HEK293 (cell line): ENCODE results near the gene ABCB10.
A peak's percentile ranks its signal among the peaks of the same experiment; 100 is the strongest.

ENCODE experiments used
- CTCF ChIA-PET: fragments of 350-600 bp; formaldehyde crosslinking; extraction: SDS; loops from one replicate; lab custom pipeline; 2021; ENCODE audit warnings: antibody characterized with exemption; lab: Yijun Ruan, JAX
- POLR2A ChIA-PET: fragments of 300-600 bp; formaldehyde crosslinking; extraction: SDS; loops from one replicate; lab custom pipeline; 2020; ENCODE audit warnings: antibody characterized with exemption, inconsistent platforms; lab: Yijun Ruan, JAX
- H3K27ac ChIP-seq: fragments of 200-500 bp; sonication (Bioruptor generic); 2 replicates; pipeline ENCODE4 v1.5.1; 2014; ENCODE audit warnings: low read depth, low read length, control low read depth, inconsistent platforms; ENCODE audit errors: extremely low read depth
- H3K36me3 ChIP-seq, 2 experiments: fragments of 200-500 bp in 1 of 2; sonication (Bioruptor generic) in 1 of 2; 1 replicate in 1 of 2; 2 replicates in 1 of 2; pipeline ENCODE4 v1.5.1; 2014 to 2017; ENCODE audit warnings: inconsistent platforms in 2 of 2, low read length in 2 of 2; ENCODE audit not compliant: control insufficient read depth in 2 of 2, insufficient read depth in 1 of 2
- H3K4me1 ChIP-seq: fragments of 200-500 bp; sonication (Bioruptor generic); 2 replicates; pipeline ENCODE4 v1.5.1; 2014; ENCODE audit warnings: mild to moderate bottlenecking, low read length, inconsistent platforms; ENCODE audit not compliant: control insufficient read depth, insufficient read depth
- H3K4me3 ChIP-seq: 2 replicates; pipeline ENCODE4 v1.5.1; 2011; ENCODE audit warnings: low read depth, mild to moderate bottlenecking, control low read depth, low read length, moderate library complexity
- H3K9me3 ChIP-seq: fragments of 200-500 bp; sonication (Bioruptor generic); 2 replicates; pipeline ENCODE4 v1.5.1; 2014; ENCODE audit warnings: low read depth, low read length, inconsistent platforms; ENCODE audit not compliant: control insufficient read depth, insufficient read depth
- KLF10 ChIP-seq: fragments of 450-650 bp; IDR thresholded peaks from 2 replicates; pipeline ENCODE4 v1.5.1; 2018; ENCODE audit warnings: missing biosample characterization, mild to moderate bottlenecking, missing genetic modification characterization
- OVOL3 ChIP-seq: fragments of 450-650 bp; formaldehyde crosslinking; IDR thresholded peaks from 2 replicates; pipeline ENCODE4 v1.5.1; 2016; ENCODE audit warnings: missing biosample characterization, missing genetic modification characterization
- SCRT2 ChIP-seq: fragments of 450-650 bp; formaldehyde crosslinking; IDR thresholded peaks from 2 replicates; pipeline ENCODE4 v1.5.1; 2016; ENCODE audit warnings: missing biosample characterization, missing genetic modification characterization
- SETDB1 ChIP-seq: IDR thresholded peaks from one replicate; pipeline ENCODE4 v1.6.1; 2017; ENCODE audit warnings: mild to moderate bottlenecking, low read length, moderate library complexity, mixed read lengths; ENCODE audit not compliant: insufficient read length
- ZBTB10 ChIP-seq: fragments of 450-650 bp; formaldehyde crosslinking; IDR thresholded peaks from 2 replicates; pipeline ENCODE4 v1.5.1; 2016; ENCODE audit warnings: missing biosample characterization, missing genetic modification characterization
- ZBTB44 ChIP-seq: fragments of 450-650 bp; IDR thresholded peaks from 2 replicates; pipeline ENCODE4 v1.5.1; 2018; ENCODE audit warnings: missing biosample characterization, mild to moderate bottlenecking, missing genetic modification characterization
- ZNF10 ChIP-seq: fragments of 450-650 bp; formaldehyde crosslinking; IDR thresholded peaks from 2 replicates; pipeline ENCODE4 v1.5.1; 2017; ENCODE audit warnings: missing biosample characterization, missing genetic modification characterization
- ZNF280C ChIP-seq: fragments of 450-650 bp; formaldehyde crosslinking; IDR thresholded peaks from 2 replicates; pipeline ENCODE4 v1.5.1; 2016; ENCODE audit warnings: missing biosample characterization, missing genetic modification characterization
- ZNF302 ChIP-seq: fragments of 450-650 bp; formaldehyde crosslinking; IDR thresholded peaks from 2 replicates; pipeline ENCODE4 v1.5.1; 2016; ENCODE audit warnings: missing biosample characterization, missing genetic modification characterization, low read depth
- ZNF777 ChIP-seq: fragments of 450-650 bp; formaldehyde crosslinking; IDR thresholded peaks from 2 replicates; pipeline ENCODE4 v1.5.1; 2017; ENCODE audit warnings: missing biosample characterization, missing genetic modification characterization, borderline replicate concordance
- TF ChIP-seq, protein P1 (sequence below): fragments of 450-650 bp; formaldehyde crosslinking; IDR thresholded peaks from 2 replicates; pipeline ENCODE4 v1.5.1; 2016; ENCODE audit warnings: missing biosample characterization, missing genetic modification characterization
- TF ChIP-seq, protein P2 (sequence below): fragments of 450-650 bp; formaldehyde crosslinking; IDR thresholded peaks from 2 replicates; pipeline ENCODE4 v1.5.1; 2016; ENCODE audit warnings: missing biosample characterization, missing genetic modification characterization

ABCB10 gene

DNA sequence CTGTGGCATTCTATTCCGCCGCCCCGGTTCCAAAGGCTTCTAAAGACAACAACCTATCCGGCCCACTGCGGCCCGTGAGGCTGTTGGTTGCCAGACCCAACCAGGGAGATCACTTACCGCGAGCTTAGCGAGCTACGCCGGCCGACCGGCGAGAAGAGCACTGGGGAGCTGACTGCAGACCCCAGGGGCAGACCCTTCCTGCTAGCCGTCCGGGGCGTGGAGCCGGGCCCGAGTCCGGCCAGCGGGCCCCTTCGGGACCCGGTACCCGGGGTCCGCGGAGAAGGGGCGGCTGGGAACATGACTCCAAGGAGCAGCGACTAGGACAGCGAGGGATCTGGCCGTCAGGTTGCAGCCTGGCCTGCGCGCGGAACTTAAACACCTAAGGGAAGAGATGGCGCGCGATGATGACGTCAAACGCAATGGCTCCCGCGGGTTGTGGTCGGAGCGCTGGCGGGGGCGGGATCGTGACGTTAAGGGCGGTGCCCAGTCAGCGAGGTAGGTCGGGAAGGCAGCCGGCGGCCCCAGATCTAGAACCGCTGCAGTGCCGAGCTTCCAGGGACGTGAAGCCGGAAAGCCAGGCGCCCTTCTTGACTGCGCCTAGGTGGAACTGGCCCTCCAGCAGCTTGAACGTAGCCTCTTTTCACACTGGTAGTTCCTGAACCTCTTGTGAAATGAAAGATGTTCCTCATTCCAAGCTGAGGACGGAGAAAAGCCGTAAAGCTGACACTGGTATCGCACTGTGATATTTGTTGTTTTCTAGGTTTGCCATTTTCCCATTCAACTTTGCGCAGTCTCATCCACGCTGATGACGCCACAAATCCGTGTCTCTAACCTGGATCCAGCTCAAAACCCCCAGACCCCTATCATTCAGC lies 50.3 kb downstream of the ABCB10 start, which contains the start of gene NUP133 (continued):
- peak; percentile 80 for TF ChIP-seq ZBTB44 (tag by site-specific recombination)

DNA sequence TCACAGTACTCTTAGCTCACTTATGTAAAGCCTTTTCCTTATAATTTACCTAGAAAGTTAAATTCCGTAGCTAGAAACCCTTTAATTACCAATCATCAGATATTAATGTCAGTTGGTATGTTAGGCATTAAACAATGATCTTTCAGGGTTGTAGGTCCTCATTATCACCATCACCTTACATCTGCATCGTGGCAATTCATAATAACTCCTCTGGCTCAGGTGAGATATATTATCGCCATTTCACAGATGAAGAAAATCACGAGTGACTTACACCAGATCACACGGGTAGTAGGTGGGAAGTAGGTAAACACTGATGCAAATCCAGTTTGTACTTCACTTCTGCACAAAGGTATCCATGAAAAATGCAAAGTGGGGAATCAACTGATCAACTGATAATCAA lies 51.0 kb downstream of the ABCB10 start:
- ChIA-PET POLR2A (interaction anchor here (0.5 to 3.9 kb wide), 15 partner anchors 10 to 239 kb away, joined by 3 to 44 read pairs (median 4); partner anchors contain the start of genes ABCB10 and RAB4A), CTCF (interaction anchor here (0.6 to 2.0 kb wide), 3 partner anchors 116 to 249 kb away, joined by 3 to 11 read pairs (median 4); no protein-coding TSS in a partner anchor)

GRCh38 chr1:229506633-229507032 lies 51.9 kb downstream of the ABCB10 start:
- peak overlapping the region; percentile 96 for H3K4me3 ChIP-seq
- ChIA-PET POLR2A (interaction anchor here (1.2 to 3.9 kb wide), 3 partner anchors 52 to 233 kb away, joined by 3 to 44 read pairs (median 3); partner anchors contain the start of gene ABCB10), CTCF (interaction anchor here (0.7 to 1.7 kb wide), 3 partner anchors 25 to 121 kb away, joined by 3 to 4 read pairs (median 4); no protein-coding TSS in a partner anchor)
- TF ChIP-seq ZNF280C (no peak), SETDB1 (no peak), SCRT2 (tag by site-specific recombination) (peak; percentile 57; the same call in 1 of the 2 replicates), ZBTB10 (no peak), ZNF302 (tag by site-specific recombination) (no peak), ZNF777 (tag by site-specific recombination) (no peak), KLF10 (no peak)
- TF ChIP-seq, protein P1, sequence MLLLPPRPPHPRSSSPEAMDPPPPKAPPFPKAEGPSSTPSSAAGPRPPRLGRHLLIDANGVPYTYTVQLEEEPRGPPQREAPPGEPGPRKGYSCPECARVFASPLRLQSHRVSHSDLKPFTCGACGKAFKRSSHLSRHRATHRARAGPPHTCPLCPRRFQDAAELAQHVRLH (tag by site-specific recombination), result no peak
- TF ChIP-seq, protein P2, sequence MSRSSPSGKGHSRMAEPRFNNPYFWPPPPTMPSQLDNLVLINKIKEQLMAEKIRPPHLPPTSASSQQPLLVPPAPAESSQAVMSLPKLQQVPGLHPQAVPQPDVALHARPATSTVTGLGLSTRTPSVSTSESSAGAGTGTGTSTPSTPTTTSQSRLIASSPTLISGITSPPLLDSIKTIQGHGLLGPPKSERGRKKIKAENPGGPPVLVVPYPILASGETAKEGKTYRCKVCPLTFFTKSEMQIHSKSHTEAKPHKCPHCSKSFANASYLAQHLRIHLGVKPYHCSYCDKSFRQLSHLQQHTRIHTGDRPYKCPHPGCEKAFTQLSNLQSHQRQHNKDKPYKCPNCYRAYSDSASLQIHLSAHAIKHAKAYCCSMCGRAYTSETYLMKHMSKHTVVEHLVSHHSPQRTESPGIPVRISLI, result peak; percentile 79; the same call in 1 of the 2 replicates
- peaks cover 24 to 28% of the 10 kb centered on the region in 2 experiments for H3K36me3 ChIP-seq
- no peak overlapping the region for H3K27ac ChIP-seq
- H3K9me3 ChIP-seq, result no peaks in the 10 kb centered on the region
- H3K4me1 ChIP-seq, result peaks cover 7% of the 10 kb centered on the region; the same call in 1 of the 2 replicates

More for the DNA sequence above, 51.0 kb downstream of the ABCB10 start:
- Histone ChIP-seq H3K36me3 (peaks cover 16 to 22% of the 10 kb centered on the region in 2 experiments), H3K4me3 (peak overlapping the region; percentile 96), H3K9me3 (no peaks in the 10 kb centered on the region), H3K4me1 (peaks cover 7% of the 10 kb centered on the region; the same call in 1 of the 2 replicates), H3K27ac (peak overlapping the region; percentile 85)
- no peak for TF ChIP-seq OVOL3 (tag by site-specific recombination)
- TF ChIP-seq ZNF10, result peak; percentile 11; the same call in 1 of the 2 replicates
